Measurements from ENCODE around the gene SIRPB1.
"Not testable (repeated sequence)": the region's sequence is repeated elsewhere in the genome, so short reads cannot be mapped to it uniquely, and the experiment has no call there.

SIRPB1 gene

DNA sequence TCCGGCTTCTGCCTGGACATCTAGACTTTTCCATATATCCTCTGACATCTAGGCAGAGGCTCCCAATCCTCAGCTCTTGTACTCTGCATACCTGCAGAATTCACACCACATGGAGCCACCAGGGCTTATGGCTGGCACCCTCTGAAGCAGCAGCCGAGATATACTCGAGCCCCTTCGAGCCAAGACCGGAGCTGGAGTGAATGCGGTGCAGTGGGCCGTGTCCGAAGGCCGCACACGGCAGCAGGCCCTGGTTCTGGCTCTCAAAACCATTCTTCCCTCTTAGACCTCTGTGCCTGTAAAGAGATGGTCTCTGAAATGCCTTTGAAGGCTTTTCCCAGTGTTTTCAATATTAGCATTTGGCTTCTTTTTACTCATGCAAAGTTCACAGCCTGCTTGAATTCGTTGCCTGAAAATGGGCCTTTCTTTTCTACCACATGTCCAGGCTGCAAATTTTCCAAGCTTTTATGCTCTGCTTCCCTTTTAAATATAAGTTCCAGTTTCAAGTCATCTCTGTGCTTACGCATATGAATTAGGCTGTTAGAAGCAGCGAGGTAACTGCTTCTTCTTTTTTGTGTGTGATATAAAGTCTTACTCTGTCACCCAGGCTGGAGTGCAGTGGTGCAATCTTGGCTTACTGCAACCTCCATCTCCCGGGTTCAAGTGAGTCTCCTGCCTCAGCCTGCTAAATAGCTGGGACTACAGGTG is 3.8 kb upstream of the SIRPB1 start:
- no peak overlapping the region for H3K4me3 ChIP-seq (ENCODE audit: low read depth, low read length)
- TF ChIP-seq, protein P1, sequence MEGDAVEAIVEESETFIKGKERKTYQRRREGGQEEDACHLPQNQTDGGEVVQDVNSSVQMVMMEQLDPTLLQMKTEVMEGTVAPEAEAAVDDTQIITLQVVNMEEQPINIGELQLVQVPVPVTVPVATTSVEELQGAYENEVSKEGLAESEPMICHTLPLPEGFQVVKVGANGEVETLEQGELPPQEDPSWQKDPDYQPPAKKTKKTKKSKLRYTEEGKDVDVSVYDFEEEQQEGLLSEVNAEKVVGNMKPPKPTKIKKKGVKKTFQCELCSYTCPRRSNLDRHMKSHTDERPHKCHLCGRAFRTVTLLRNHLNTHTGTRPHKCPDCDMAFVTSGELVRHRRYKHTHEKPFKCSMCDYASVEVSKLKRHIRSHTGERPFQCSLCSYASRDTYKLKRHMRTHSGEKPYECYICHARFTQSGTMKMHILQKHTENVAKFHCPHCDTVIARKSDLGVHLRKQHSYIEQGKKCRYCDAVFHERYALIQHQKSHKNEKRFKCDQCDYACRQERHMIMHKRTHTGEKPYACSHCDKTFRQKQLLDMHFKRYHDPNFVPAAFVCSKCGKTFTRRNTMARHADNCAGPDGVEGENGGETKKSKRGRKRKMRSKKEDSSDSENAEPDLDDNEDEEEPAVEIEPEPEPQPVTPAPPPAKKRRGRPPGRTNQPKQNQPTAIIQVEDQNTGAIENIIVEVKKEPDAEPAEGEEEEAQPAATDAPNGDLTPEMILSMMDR (conservative IDR thresholded peaks at IDR 0.05; ENCODE audit: low read depth, low read length), result no peak
- no peak for DNase-seq (ENCODE audit: low read depth)

DNA sequence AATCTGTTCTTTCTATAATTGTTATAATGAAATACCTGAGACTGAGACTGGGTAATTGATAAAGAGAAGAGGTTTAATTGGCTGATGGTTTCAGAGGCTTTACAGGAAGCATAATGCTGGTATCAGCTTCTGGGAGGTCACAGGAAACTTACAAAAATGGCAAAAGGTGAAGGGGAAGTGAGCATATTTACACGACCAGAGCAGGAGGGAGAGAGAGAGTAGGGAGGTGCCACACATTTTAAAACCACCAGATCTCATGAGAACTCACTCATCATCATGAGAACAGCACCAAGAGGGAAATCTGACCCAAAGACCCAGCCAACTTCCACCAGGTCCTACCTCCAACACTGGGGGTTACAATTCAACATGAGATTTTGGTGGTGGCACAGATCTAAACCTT is 2.6 kb upstream of the SIRPB1 start:
- DNase-seq (ENCODE audit: low read depth), result no peak
- TF ChIP-seq, protein P1 (conservative IDR thresholded peaks at IDR 0.05; ENCODE audit: low read depth, low read length), result no peak
- no peak overlapping the region for H3K4me3 ChIP-seq (ENCODE audit: low read depth, low read length)

DNA sequence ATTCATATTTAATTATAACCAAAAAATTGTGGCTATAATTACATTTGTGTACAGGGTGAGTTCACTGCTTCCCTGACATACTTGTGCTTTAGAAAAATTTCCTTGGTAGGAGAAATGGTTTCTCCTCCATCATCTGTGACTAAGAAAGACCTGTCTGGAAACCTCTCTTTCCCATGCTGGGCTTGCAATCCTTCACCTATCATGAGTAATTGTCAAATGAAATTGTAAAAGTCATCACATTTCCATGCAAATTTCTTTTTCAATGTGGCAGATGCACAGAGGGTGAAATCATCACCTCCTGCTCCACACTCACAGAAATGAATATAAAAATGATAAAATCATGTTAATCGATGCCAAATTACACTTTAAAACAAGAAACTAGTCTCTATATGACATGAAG is 1.5 kb upstream of the SIRPB1 start:
- no peak overlapping the region for H3K4me3 ChIP-seq (ENCODE audit: low read depth, low read length)
- TF ChIP-seq, protein P1 (conservative IDR thresholded peaks at IDR 0.05; ENCODE audit: low read depth, low read length), result no peak
- no peak for DNase-seq (ENCODE audit: low read depth)

DNA sequence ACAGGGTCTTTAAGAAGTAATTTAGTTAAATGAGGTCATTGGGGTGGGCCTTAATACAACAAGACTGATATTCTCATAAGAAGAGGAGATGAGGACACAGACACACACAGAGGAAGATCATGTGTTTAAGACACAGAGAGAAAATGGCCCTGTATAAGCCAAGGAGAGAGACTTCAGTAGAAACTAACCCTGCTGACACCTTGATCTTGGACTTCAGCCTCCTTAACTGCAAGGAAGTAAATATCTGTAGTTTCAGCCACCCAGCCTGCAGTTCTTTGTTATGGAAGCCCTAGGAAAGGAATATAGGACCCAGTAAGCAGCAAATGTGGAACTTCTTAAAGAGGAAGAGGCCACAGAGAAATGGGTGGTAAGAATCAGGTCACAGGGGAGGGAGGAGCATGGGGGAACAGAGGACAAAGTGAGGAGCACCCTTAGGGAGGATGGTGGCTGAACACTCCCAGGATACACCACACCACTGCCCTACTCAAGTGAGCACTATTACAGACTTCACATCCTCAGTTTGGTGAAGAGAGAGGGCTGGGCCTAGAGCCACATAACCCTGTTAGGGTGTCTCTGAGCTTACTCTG is 762 bp downstream of the SIRPB1 start:
- TF ChIP-seq, protein P1 (conservative IDR thresholded peaks at IDR 0.05; ENCODE audit: low read depth, low read length), result no peak
- no peak for DNase-seq (ENCODE audit: low read depth)
- H3K4me3 ChIP-seq (ENCODE audit: low read depth, low read length), result no peak overlapping the region

DNA sequence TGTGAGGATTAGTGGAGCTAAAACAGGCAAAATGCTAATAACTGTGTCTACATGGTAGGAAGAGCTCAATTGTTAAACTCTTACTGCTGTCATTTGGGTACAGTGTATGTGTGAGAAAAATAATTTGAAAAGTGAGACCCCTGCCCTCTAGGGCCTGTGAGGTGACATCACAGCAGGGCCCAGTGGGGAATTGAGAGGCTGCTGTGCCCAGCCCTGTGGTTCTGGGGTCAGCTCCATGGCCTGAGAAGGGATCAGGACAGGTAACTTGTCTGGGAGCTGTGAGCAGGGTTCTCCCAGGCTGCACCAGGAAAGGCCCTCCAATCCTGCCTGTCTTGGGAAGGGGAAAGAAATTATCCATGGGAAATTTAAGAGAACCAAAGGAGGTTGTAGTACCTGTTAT is 1.3 kb downstream of the SIRPB1 start:
- H3K4me3 ChIP-seq (ENCODE audit: low read depth, low read length), result no peak overlapping the region
- DNase-seq (ENCODE audit: low read depth), result no peak
- TF ChIP-seq, protein P1 (conservative IDR thresholded peaks at IDR 0.05; ENCODE audit: low read depth, low read length), result no peak

DNA sequence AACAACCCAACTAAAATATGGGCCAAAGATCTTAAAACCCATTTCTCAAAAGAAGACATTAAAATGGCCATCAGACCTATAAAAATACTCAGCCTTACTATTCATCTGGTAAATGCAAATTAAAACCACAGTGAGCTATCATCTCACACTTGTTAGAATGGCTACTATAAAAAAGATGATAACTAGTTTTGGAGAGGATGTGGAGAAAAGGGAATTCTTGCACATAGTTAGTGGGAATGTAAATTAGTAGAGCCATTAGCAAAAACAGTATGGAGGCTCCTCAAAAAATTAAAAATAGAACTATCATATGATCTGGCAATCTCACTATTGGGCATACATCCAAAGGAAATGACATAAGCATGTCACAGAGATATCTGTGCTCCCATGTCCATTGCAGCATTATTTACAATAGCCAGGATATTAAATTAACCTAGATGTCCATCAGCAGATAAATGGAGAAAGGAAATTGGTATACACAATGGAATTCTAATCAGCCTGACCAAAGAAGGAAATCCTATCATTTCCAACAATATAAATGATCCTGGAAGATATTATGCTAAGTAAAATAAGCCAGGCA is 2.9 kb downstream of the SIRPB1 start:
- DNase-seq (ENCODE audit: low read depth), result peak; percentile 10
- no peak overlapping the region for H3K4me3 ChIP-seq (ENCODE audit: low read depth, low read length)
- TF ChIP-seq, protein P1 (conservative IDR thresholded peaks at IDR 0.05; ENCODE audit: low read depth, low read length), result no peak

DNA sequence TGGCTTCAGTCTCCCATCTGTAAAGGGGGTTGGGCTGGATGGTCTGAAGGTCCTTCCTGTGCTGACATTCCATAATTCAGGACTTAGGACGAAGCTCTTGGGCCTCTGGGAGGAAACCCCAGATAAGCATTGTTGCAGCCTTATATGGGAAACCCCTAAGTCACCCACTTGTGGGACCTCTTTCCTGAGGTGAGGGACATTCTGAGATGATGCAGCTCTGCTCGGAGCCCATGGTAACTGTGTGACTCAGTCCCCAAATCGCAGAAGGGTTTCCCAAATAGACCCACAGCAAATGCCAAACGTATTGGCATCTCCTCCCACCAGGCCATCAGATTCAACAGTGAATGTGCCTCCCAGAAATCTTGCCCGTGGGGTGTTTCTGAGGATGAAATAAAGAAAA is 9.4 kb downstream of the SIRPB1 start:
- not testable (repeated sequence) for DNase-seq (ENCODE audit: low read depth); H3K4me3 ChIP-seq (ENCODE audit: low read depth, low read length)

DNA sequence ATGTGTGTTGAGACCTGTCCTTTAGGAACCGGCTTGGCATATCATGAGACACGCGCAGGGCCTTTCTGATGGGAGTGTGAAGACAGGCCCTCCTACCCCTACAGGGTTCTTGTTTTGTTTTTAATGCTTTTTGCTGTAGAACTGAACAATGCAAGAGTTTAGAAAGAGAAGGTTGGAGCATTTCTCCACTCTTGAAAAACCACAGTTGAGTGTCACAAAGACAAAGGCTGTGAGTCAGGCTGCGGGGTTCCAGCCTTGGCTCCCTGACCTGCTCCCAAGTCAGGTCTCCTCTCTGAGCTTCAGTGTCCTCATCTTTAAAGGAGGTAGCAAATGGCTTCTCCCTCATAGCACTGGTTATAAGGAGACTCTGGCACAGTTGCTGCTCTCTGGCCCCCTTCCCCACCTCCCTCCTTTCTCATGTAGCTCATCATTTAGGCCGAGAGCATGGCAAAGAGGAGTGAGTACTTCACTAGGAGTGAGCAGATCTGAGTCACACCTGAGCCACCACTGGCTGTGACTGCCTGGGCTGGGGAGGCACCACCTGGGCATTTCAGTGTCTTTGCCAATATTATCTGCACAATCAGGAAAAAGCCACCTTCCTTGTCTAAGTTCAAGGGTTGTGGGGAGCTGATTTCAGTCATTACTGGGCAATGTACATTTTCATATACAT is 11.0 kb downstream of the SIRPB1 start:
- H3K4me3 ChIP-seq (ENCODE audit: low read depth, low read length); DNase-seq (ENCODE audit: low read depth): not testable (repeated sequence)
